Stomach (tissue), 4 donors: ENCODE results near the gene FBN2.

Experiments
- CTCF ChIP-seq, 7 experiments: fragments of 450-650 bp in 4 of 7; fragments of 200-600 bp in 3 of 7; sonication (generic) in 3 of 7; IDR thresholded peaks; one replicate each; pipeline ENCODE4 v1.5.1; 2016 to 2019; ENCODE audit warnings: antibody characterized with exemption in 7 of 7, control low read depth in 2 of 7, mild to moderate bottlenecking in 1 of 7
- EP300 ChIP-seq: sonication (generic); formaldehyde crosslinking; IDR thresholded peaks from one replicate; pipeline ENCODE4 v1.6.1; 2017; ENCODE audit warnings: antibody characterized with exemption
- POLR2A ChIP-seq, 4 donors: fragments of 450-650 bp; IDR thresholded peaks; one replicate each; pipeline ENCODE4 v1.6.1; 2016; ENCODE audit warnings: antibody characterized with exemption in 4 of 4, control low read depth in 2 of 4, mild to moderate bottlenecking in 1 of 4, moderate library complexity in 1 of 4
- POLR2AphosphoS5 ChIP-seq, 3 donors: sonication (generic); formaldehyde crosslinking; IDR thresholded peaks; one replicate each; pipeline ENCODE4 v1.6.1; 2016; ENCODE audit warnings: antibody characterized with exemption in 3 of 3

GRCh38 chr5:128435861-128436260 lies 102.2 kb downstream of the FBN2 start:
- TF ChIP-seq POLR2A (IDR thresholded peaks at IDR 0.05) (no peak), CTCF (IDR thresholded peaks at IDR 0.05) (no peak), POLR2AphosphoS5 (IDR thresholded peaks at IDR 0.05) (no peak), EP300 (no peak)
